OCI-M2 (cell line): Measurements from ENCODE around the gene SYN1.
"Not testable (repeated sequence)": the region's sequence is repeated elsewhere in the genome, so short reads cannot be mapped to it uniquely, and the experiment has no call there.

Source experiments
- DNase-seq: peaks from one replicate; lab custom pipeline; 2025; ENCODE audit not compliant: unreplicated experiment; lab: John Stamatoyannopoulos, UW

SYN1 gene

GRCh38 chrX:47619486-47620302, at the start of gene SYN1:
Gene SYN1, minus strand, starts transcription at chrX:47619857. Its CDS starts 129 bp downstream, at chrX:47619728.
- DNase-seq: peak; percentile 49

DNA sequence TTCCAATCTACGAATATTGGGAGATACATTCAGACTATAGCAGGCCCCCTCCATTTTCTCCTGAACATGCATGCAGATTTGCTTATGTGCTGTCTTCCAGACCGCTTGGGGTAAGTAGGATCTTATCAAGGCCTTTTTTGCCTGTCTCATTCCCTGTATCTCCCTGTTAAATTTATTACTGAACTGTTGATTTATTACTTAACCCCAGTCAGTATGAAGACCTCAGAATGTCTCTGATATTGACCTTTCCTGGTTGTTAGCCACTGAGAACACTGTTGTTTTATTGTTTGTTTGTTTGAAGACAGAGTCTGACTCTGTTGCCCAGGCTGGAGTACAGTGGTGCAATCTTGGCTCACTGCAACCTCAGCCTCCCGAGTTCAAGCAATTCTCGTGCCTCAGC, 46.1 kb upstream of the SYN1 start:
- DNase-seq: not testable (repeated sequence)

DNA sequence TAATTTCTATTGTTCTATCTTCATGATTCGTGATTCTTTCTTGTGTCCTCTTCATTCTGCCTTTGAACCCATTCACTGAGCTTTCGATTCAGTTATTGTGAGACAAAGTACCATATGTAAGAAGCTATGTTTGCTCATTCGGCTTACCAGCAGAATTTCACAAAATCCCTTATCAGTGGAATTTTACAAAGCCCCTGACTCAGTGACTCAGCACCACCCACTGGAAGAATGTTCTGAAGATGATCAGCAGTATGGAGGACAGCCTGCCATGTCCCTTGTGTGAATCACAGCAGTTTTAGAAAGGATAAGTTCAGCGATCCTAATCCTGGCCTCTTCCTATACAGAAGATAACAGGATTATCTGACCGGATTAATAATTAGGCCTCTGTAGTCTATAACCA, 45.1 kb upstream of the SYN1 start:
- DNase-seq: no peak

- DNase-seq: no peak
Observed at GRCh38 chrX:47662144-47662657, 42.5 kb upstream of the SYN1 start.

DNA sequence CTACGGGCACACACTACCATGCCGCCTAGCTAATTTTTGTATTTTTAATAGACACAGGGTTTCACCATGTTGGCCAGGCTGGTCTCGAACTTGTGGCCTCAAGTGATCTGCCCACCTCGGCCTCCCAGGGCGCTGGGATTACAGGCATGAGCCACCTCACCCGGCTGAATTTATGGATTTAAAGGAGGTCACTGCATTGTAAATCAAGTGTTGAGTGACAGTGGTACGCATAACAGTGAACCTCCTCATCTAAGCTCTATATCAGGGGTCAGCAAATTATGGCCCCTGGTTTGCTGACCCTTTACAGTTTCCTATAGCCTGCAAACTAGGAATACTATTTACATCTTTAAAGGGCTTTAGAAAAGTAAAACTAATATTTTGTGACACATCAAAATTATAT, 41.9 kb upstream of the SYN1 start:
- DNase-seq: no peak

- no peak for DNase-seq
Observed at GRCh38 chrX:47659421-47659726, 39.7 kb upstream of the SYN1 start.

GRCh38 chrX:47658684-47659420, 39.2 kb upstream of the SYN1 start, which contains the start of gene UXT:
Gene UXT, minus strand, starts transcription at chrX:47659180. Its CDS starts 253 bp downstream, at chrX:47658927.
- DNase-seq: peak; percentile 91

- no peak for DNase-seq
Observed at GRCh38 chrX:47658301-47658683, 38.6 kb upstream of the SYN1 start.

GRCh38 chrX:47651043-47651905, 31.6 kb upstream of the SYN1 start:
- no peak for DNase-seq

GRCh38 chrX:47650164-47651042, 30.7 kb upstream of the SYN1 start, which contains the start of gene ELK1:
Gene ELK1, minus strand, starts transcription at chrX:47650563. Its CDS starts 9,122 bp downstream, at chrX:47641441.
- DNase-seq: peak; percentile 87

DNA sequence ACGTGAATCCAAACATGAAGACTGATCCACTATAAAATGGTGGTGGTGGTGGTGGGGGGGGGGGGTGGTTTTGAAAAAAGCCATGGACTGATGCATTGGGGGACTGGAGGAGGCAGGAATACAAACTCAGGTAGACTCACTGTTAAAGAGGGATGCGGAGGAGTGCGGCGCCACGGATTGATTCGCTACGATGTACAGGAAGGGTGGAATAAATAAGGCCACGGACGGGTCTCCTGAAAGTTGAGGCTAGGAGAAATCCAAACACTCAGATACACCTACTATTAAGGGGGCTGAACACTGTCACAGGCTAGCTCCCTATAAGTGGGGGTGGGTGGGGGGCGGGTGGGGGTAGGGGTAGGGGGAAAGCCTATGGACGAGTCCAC, 30.1 kb upstream of the SYN1 start:
- no peak for DNase-seq

- no peak for DNase-seq
Observed at GRCh38 chrX:47649271-47649670, 29.6 kb upstream of the SYN1 start.

GRCh38 chrX:47648376-47648775, 28.7 kb upstream of the SYN1 start:
- DNase-seq: no peak

DNA sequence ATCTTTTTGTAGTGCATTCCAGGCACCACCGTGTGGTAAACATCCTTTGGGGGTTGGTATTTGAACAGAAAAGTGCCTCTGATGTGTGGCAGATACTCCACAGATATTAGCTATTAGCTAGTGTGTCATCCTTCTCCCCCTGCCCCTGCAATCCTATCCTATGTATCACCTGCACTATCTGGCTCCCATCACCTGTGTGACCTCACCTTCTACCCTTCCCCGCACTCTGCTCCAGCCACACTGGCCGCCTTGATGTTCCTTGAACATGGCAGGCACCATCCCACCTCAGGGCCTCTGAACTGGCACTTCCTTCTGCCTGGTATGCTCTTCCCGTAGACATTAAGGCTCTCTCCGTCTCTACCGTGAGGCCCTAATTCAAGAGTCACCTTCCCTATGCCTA, 27.0 kb upstream of the SYN1 start:
- DNase-seq: no peak

GRCh38 chrX:47645530-47645929, 25.9 kb upstream of the SYN1 start:
- no peak for DNase-seq

DNA sequence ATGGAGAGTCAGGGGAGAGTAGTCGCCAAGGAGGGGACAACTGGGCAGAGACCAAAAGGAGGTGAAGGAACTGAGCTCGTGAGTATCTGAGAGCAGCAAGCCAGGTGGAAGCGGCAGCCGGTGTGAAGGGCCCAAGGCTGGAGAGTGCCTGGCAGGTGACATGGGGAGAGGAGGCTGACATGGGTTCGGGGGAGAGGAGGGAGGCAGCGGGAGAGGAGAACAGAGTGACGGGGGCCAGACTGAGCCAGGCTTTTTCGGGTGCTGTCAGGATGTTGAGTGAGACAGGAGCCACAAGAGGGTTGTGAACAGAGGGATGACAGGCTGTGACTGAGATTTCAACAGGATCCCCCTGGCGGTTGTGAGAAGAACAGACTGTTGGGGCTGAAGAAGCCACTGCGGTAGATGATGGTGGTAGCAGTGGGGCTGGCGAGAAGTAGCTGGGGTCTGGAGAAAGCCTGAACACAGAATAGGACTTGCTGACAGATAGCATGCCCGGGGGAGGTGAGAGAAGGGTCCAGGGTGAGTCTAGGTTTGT, 25.0 kb upstream of the SYN1 start:
- no peak for DNase-seq

DNA sequence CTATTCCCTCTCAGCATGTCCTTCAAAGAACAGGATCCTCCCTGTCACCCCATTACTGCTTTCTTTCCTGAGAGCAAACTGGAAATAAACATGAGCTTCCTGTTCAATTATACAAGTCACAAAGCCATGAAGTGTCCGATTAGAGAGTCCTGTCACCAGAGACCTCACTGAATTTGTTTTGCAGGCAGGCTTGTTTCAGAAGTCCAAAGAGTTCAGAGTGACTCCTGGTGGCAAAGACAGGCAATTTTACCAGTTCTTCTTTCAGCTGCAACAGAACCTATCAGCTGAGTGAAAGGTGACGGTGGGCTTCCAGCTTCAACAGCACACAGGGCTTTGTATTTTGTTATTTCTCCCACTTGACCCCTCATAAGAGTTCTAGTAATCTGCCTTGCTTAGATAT, 24.3 kb upstream of the SYN1 start:
- no peak for DNase-seq

GRCh38 chrX:47638816-47639215, 19.2 kb upstream of the SYN1 start:
- DNase-seq: no peak

- no peak for DNase-seq
Observed at GRCh38 chrX:47637546-47638195, 18.0 kb upstream of the SYN1 start.
